Measurements from ENCODE around the gene PGBD5. TPM values are rescaled to one million over a fixed set of nuclear protein-coding genes. Genes with fewer than 3 reads are reported as not detected.

The PGBD5 gene
- total and polyA plus RNA-seq, 8 donors = 2.8 to 17.2 (median 10.4) TPM

DNA sequence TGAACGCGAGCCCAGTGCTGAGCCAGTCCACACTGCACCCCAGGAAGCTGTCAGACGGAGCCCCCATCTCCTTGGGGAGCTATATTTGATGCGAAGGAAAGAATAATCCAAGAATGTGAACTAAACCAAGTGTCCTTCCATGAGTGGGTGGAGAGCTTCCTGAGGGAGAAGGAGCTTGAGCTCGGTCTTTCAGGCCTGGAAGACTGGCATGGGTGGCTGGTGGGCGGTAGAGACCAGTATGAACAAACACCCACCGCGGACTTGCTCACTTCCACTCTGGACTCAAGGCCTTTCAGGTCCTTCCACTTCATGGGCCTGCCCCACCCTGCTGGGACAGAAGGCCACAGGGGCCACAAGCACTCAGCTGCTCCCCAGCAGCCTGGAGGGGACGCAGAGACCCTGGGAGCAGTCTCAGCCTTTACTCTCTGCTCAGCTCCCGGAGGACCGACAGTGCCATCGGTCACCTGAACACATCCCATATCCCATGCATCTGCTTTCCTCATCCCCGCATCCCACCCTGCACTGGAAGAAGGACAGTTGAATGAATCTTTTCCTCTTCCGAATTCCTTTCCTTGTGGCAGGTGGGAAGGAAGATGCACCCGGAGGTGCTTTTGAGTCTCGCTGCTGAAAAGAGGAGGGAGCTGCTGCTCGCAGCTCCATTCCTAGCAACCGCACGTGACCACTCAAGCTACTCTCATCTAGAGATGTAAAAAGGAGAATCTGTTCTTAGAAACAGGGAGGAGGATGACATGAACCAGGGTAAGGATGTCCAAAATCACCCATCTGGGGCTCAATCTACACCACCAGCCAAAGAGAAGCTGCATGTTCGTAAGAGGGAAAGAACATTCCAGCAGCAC lies 92.3 kb downstream of the PGBD5 start:
- DNase-seq (no peak), FAIRE-seq (no peak), ATAC-seq (no peak)
- peaks cover 0 to 10% (median 0%) of the 10 kb centered on the region in 3 donors for H3K36me3 ChIP-seq
- TF ChIP-seq, protein P1, sequence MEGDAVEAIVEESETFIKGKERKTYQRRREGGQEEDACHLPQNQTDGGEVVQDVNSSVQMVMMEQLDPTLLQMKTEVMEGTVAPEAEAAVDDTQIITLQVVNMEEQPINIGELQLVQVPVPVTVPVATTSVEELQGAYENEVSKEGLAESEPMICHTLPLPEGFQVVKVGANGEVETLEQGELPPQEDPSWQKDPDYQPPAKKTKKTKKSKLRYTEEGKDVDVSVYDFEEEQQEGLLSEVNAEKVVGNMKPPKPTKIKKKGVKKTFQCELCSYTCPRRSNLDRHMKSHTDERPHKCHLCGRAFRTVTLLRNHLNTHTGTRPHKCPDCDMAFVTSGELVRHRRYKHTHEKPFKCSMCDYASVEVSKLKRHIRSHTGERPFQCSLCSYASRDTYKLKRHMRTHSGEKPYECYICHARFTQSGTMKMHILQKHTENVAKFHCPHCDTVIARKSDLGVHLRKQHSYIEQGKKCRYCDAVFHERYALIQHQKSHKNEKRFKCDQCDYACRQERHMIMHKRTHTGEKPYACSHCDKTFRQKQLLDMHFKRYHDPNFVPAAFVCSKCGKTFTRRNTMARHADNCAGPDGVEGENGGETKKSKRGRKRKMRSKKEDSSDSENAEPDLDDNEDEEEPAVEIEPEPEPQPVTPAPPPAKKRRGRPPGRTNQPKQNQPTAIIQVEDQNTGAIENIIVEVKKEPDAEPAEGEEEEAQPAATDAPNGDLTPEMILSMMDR (IDR thresholded peaks at IDR 0.05) = no peak
- no peaks in the 10 kb centered on the region for H3K9me3 ChIP-seq
- WGBS, 2 donors = 94% methylated on average over 20 of the region's 20 CpGs
- H3K27me3 ChIP-seq = no peaks in the 10 kb centered on the region
- H3K27ac ChIP-seq = no peak overlapping the region
- intact Hi-C loops (cut with DNase I) = no loop called here
- H3K4me1 ChIP-seq = no peaks in the 10 kb centered on the region
- H3K4me3 ChIP-seq = no peak overlapping the region

DNA sequence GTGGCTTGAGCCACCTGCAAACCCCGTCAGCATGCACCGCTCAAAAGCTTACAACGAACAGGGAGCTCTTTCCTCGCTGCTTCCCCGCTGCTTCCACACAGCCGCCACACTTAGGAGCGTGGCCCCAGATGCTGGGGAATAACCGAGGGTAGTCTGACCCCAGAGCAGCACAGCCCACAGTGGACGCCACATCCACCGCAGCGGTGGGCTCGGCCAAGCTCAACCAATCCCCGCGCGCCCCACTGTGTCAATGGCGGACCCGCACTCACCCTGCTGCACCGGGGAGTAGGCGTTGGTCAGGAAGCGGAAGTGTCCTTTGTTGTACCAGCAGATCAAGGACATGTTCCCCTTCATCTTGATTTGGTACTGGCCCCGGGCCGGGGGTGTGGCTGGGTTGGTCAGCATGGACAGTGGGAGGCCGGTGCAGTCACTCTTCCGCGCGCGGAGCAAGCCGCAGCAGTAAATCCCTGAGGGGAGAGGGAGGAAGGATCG lies 93.5 kb downstream of the PGBD5 start:
- no peak for FAIRE-seq
- H3K4me1 ChIP-seq = no peaks in the 10 kb centered on the region
- DNase-seq = no peak
- peaks cover 0 to 10% (median 0%) of the 10 kb centered on the region in 3 donors for H3K36me3 ChIP-seq
- no peak for ATAC-seq
- no peaks in the 10 kb centered on the region for H3K27me3 ChIP-seq
- TF ChIP-seq, protein P1 (IDR thresholded peaks at IDR 0.05) = no peak
- intact Hi-C loops (cut with DNase I) = no loop called here
- no peak overlapping the region for H3K4me3 ChIP-seq
- WGBS, 2 donors = 81 to 93% methylated on average over 29 of the region's 29 CpGs
- H3K9me3 ChIP-seq = no peaks in the 10 kb centered on the region
- no peak overlapping the region for H3K27ac ChIP-seq

DNA sequence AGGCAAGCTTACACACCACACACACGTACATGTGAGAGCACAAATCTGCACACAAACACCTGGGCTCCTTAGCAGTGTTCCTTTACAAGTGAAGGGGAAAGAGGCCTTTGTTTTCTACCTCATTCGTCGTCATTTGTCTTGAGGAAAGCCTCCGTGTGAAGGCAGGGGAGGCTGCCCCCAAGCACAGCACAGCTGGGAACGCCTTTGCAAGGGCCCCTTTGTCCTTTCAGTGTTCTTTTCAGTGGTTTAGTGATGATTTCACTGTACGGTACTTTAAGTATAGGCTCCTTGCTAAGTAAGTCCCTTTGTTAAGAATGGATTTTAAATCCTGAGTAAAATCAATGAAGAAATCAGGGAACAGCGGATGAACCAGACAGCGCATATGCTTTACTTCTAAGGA lies 94.1 kb downstream of the PGBD5 start:
- no peaks in the 10 kb centered on the region for H3K27me3 ChIP-seq
- no peak overlapping the region for H3K4me3 ChIP-seq
- no peak for ATAC-seq
- WGBS, 2 donors = 92 to 93% methylated on average over 8 of the region's 8 CpGs
- H3K4me1 ChIP-seq = peaks cover 0 to 3% (median 0%) of the 10 kb centered on the region in 3 donors
- intact Hi-C loops (cut with DNase I) = no loop called here
- no peak for DNase-seq
- H3K27ac ChIP-seq = no peak overlapping the region
- no peaks in the 10 kb centered on the region for H3K9me3 ChIP-seq
- H3K36me3 ChIP-seq = peaks cover 0 to 10% (median 0%) of the 10 kb centered on the region in 3 donors
- FAIRE-seq = no peak
- TF ChIP-seq, protein P1 (IDR thresholded peaks at IDR 0.05) = no peak

DNA sequence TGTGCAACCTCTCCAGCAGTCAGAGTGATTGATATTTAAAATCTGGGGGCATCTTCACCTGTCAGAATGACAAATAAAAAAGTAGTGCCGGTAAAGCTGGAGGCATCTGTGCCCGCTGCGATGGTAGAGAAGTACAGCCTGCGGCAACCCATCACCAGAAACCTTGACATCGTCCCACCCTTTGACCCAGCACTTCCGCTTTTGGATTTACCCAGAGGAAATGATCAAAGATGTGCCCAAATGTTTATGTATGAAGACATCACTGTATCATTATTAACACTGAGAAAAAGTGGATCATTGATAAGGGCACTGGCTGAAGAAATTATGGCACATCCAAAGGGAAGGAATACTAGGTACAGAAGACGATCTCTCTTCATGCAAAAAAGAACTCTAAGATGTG lies 96.0 kb downstream of the PGBD5 start:
- no peaks in the 10 kb centered on the region for H3K9me3 ChIP-seq
- no peak overlapping the region for H3K4me3 ChIP-seq
- no peak overlapping the region for H3K27ac ChIP-seq
- TF ChIP-seq, protein P1 (IDR thresholded peaks at IDR 0.05) = no peak
- H3K4me1 ChIP-seq = peaks cover 0 to 4% (median 4%) of the 10 kb centered on the region in 3 donors
- peaks cover 0 to 4% (median 0%) of the 10 kb centered on the region in 3 donors for H3K36me3 ChIP-seq
- FAIRE-seq = no peak
- WGBS, 2 donors = 93 to 97% methylated on average over 7 of the region's 7 CpGs
- no peaks in the 10 kb centered on the region for H3K27me3 ChIP-seq
- intact Hi-C loops (cut with DNase I) = no loop called here
- DNase-seq = no peak
- no peak for ATAC-seq

Measured in pancreas (tissue), 10 donors.